K562 (cell line): ENCODE results near the gene CCDC85C. TPM values are rescaled to one million over a fixed set of nuclear protein-coding genes. Genes with fewer than 3 reads are reported as not detected.

ENCODE experiments used
- ATAC-seq: fragments of 200-7000 bp; cut with Tn5 transposase; 3 replicates; pipeline ENCODE4 v1.9.1; 2020; ENCODE audit warnings: moderate library complexity
- BruUV-seq: library from RNA; stranded (reverse); fragments of 400-500 nt; replicated peaks from 2 replicates; lab custom pipeline; 2021; lab: Mats Ljungman, UMichigan
- CTCF ChIA-PET: fragments of 300-600 bp; formaldehyde crosslinking; extraction: SDS; loops from one replicate; lab custom pipeline; 2021; ENCODE audit warnings: low intra/inter-chr PET ratio; lab: Yijun Ruan, JAX
- POLR2A ChIA-PET: fragments of 300-600, 350-650 bp; sonication (Branson Sonifier 250); formaldehyde crosslinking; extraction: SDS; loops from one replicate; lab custom pipeline; 2021; ENCODE audit warnings: antibody characterized with exemption, inconsistent platforms; lab: Yijun Ruan, JAX
- DNase-seq, 4 experiments: peaks; one replicate each; pipeline versions ENCODE4 v3.0.0 to v3.0.0-alpha.2; 2011 to 2018; ENCODE audit warnings: low spot score in 3 of 4, mixed read lengths in 3 of 4; ENCODE audit errors: extremely low read depth in 1 of 4
- FAIRE-seq: peaks from 2 replicates; lab custom pipeline; 2011; peaks lifted over from hg19 to GRCh38; lab: Jason Lieb, UNC
- H2AFZ ChIP-seq: 2 replicates; pipeline ENCODE4 v1.6.0; 2011; ENCODE audit warnings: low read depth, low read length, control low read depth, inconsistent platforms
- H3K27ac ChIP-seq: fragments of 200-600 bp; 3 replicates; pipeline ENCODE4 v1.8.0; 2011; ENCODE audit warnings: low read depth, mild to moderate bottlenecking, control low read depth, inconsistent platforms, low read length, moderate library complexity, mixed read lengths; ENCODE audit errors: extremely low read depth
- H3K27me3 ChIP-seq, 2 experiments: fragments of 300-600 bp in 1 of 2; 2 replicates in 1 of 2; 3 replicates in 1 of 2; pipeline versions ENCODE4 v1.6.0 to v1.8.0; 2011; ENCODE audit warnings: inconsistent platforms in 2 of 2, low read length in 2 of 2, mild to moderate bottlenecking in 1 of 2, mixed read lengths in 1 of 2, moderate library complexity in 1 of 2; ENCODE audit not compliant: control insufficient read depth in 2 of 2, insufficient read depth in 2 of 2
- H3K36me3 ChIP-seq: fragments of 300-600 bp; 3 replicates; pipeline ENCODE4 v1.8.0; 2011; ENCODE audit warnings: mild to moderate bottlenecking, low read length, inconsistent platforms; ENCODE audit not compliant: control insufficient read depth, insufficient read depth
- H3K4me1 ChIP-seq, 2 experiments: fragments of 200-600 bp in 1 of 2; replicated peaks in 1 of 2; 2 replicates in 1 of 2; 3 replicates in 1 of 2; pipeline versions ENCODE4 v1.5.1 to v1.8.0; 2011; ENCODE audit warnings: inconsistent platforms in 2 of 2, low read length in 2 of 2, mild to moderate bottlenecking in 1 of 2, mixed read lengths in 1 of 2, moderate library complexity in 1 of 2; ENCODE audit not compliant: control insufficient read depth in 2 of 2, insufficient read depth in 2 of 2
- H3K4me2 ChIP-seq: 2 replicates; pipeline ENCODE4 v1.6.1; 2011; ENCODE audit warnings: low read length, control low read depth, inconsistent platforms, mixed read lengths; ENCODE audit not compliant: insufficient read depth
- H3K4me3 ChIP-seq: fragments of 200-600 bp; sonication (generic), shearing (Covaris generic); 2 replicates; pipeline ENCODE4 v1.5.1; 2016; ENCODE audit warnings: control low read depth, inconsistent platforms
- H3K79me2 ChIP-seq: fragments of 200-600 bp; 3 replicates; pipeline ENCODE4 v1.8.0; 2011; ENCODE audit warnings: low read length, inconsistent platforms; ENCODE audit not compliant: control insufficient read depth, insufficient read depth
- H3K9ac ChIP-seq, 2 experiments: 2 replicates each; pipeline versions ENCODE4 v1.6.0 to v1.6.1; 2011; ENCODE audit warnings: low read depth in 2 of 2, low read length in 2 of 2, control low read depth in 1 of 2, inconsistent platforms in 1 of 2, mild to moderate bottlenecking in 1 of 2, mixed read lengths in 1 of 2; ENCODE audit not compliant: insufficient read depth in 1 of 2
- H3K9me1 ChIP-seq: one replicate; pipeline ENCODE4 v1.6.0; 2011; ENCODE audit warnings: inconsistent platforms, mild to moderate bottlenecking, low read length, moderate library complexity; ENCODE audit not compliant: control insufficient read depth, insufficient read depth
- H3K9me3 ChIP-seq: replicated peaks from 2 replicates; pipeline ENCODE4 v1.5.1; 2011; ENCODE audit warnings: low read depth, low read length, inconsistent platforms; ENCODE audit not compliant: control insufficient read depth, insufficient read depth
- H4K20me1 ChIP-seq: replicated peaks from 2 replicates; pipeline ENCODE4 v1.6.1; 2011; ENCODE audit warnings: low read length, inconsistent platforms, mixed read lengths; ENCODE audit not compliant: control insufficient read depth, insufficient read depth
- CBX8 ChIP-seq: fragments of 200-600 bp; sonication (generic); IDR thresholded peaks from 2 replicates; pipeline ENCODE4 v1.6.1; 2012; ENCODE audit warnings: borderline replicate concordance, mixed run types, low read depth, mild to moderate bottlenecking, moderate library complexity, mixed read lengths, low read length, control low read depth, inconsistent platforms; ENCODE audit not compliant: poor library complexity, severe bottlenecking; ENCODE audit errors: extremely low read depth
- CXXC5 ChIP-seq: fragments of 250-450 bp; sonication (Bioruptor Pico); IDR thresholded peaks from 2 replicates; pipeline ENCODE4 v1.8.0; 2022; ENCODE audit warnings: inconsistent platforms, mild to moderate bottlenecking, moderate library complexity
- ELK1 ChIP-seq: sonication (generic); formaldehyde crosslinking; IDR thresholded peaks from 2 replicates; pipeline ENCODE4 v1.8.1; 2022; ENCODE audit warnings: missing genetic modification reagents
- FIP1L1 ChIP-seq: fragments of 200-400 bp; formaldehyde crosslinking; IDR thresholded peaks from 2 replicates; pipeline ENCODE4 v1.6.1; 2018; ENCODE audit warnings: mild to moderate bottlenecking, low read depth, low read length; ENCODE audit not compliant: poor library complexity, severe bottlenecking
- KDM4B ChIP-seq, 2 experiments: fragments of 450-650 bp in 1 of 2; sonication (generic) in 1 of 2; IDR thresholded peaks; 2 replicates each; pipeline ENCODE4 v1.6.1; 2016 to 2017; ENCODE audit warnings: borderline replicate concordance in 2 of 2, antibody characterized with exemption in 1 of 2, low read depth in 1 of 2, mild to moderate bottlenecking in 1 of 2
- MCM5 ChIP-seq: fragments of 450-650 bp; IDR thresholded peaks from 2 replicates; pipeline ENCODE4 v1.6.1; 2016; ENCODE audit warnings: low read depth
- PYGO2 ChIP-seq: fragments of 450-650 bp; IDR thresholded peaks from 2 replicates; pipeline ENCODE4 v1.6.1; 2016; ENCODE audit warnings: mild to moderate bottlenecking, missing genetic modification characterization, moderate library complexity, missing compliant biosample characterization
- TSHZ1 ChIP-seq: fragments of 250-450 bp; sonication (Bioruptor Pico); IDR thresholded peaks from 2 replicates; pipeline ENCODE4 v1.4.0; 2020; ENCODE audit warnings: mild to moderate bottlenecking, moderate library complexity
- XRCC3 ChIP-seq: fragments of 450-650 bp; IDR thresholded peaks from 2 replicates; pipeline ENCODE4 v1.6.1; 2017; ENCODE audit warnings: mild to moderate bottlenecking, moderate library complexity
- ZNF280A ChIP-seq: fragments of 450-650 bp; IDR thresholded peaks from 2 replicates; pipeline ENCODE4 v1.6.1; 2018; ENCODE audit warnings: mild to moderate bottlenecking, low read depth; ENCODE audit not compliant: partially characterized antibody
- ZNF785 ChIP-seq: fragments of 250-450 bp; sonication (Bioruptor Pico); IDR thresholded peaks from 2 replicates; pipeline ENCODE4 v1.4.0; 2020; ENCODE audit warnings: mild to moderate bottlenecking
- WGBS: fragments of 100-300 bp; shearing (Covaris generic); methylation state at CpG from one replicate; pipeline ENCODE4 v1.1.6; 2016; ENCODE audit warnings: low coverage, mixed read lengths; ENCODE audit not compliant: insufficient coverage; ENCODE audit errors: missing lambda C conversion rate; 5-methylcytosine and 5-hydroxymethylcytosine counted together
- in situ Hi-C: fragments of 300-500 bp; cut with MboI; formaldehyde crosslinking; loops from 4 replicates; pipeline ENCODE4 v1.15.0; 2018; ENCODE audit warnings: inconsistent platforms, mixed read lengths
- intact Hi-C: fragments of 100-400 bp; cut with micrococcal nuclease; formaldehyde crosslinking; loops from 2 replicates; pipeline ENCODE4 v1.14.2; 2022
- polyA plus RNA-seq, 8 experiments: library from polyadenylated mRNA; depleted of rRNA in 4 of 8; stranded (reverse) in 5 of 8; unstranded in 3 of 8; fragments of >200 nt; fragmentation: Nextera tagmentation in 2 of 8; fragmentation: Illumina TruSeq in 1 of 8; extraction: Ambion mirVana in 2 of 8; extraction: Trizol in 1 of 8; gene quantifications; 2 replicates each; pipeline versions ENCODE4 v1.2.1 to v1.2.3, GENCODE V29; 2011 to 2014; ENCODE audit warnings: inconsistent platforms in 1 of 8, missing spikeins in 1 of 8
- total RNA-seq, 7 experiments: library from RNA; depleted of rRNA in 6 of 7; stranded (reverse); fragments of >200 nt in 6 of 7; fragmentation: Illumina TruSeq in 2 of 7; extraction: Trizol in 2 of 7; gene quantifications; 2 replicates each; pipeline versions ENCODE4 v1.2.1 to v1.2.3, GENCODE V29; 2011 to 2021; ENCODE audit warnings: low replicate concordance in 1 of 7

The CCDC85C gene
- total and polyA plus RNA-seq, 9 of the 15 experiments (the other 6 are each of a cell fraction or from before 2014, with no cell fraction given), result 0.18 to 22.0 (median 6.3) TPM

- Histone ChIP-seq H3K27ac (no peak overlapping the region), H3K79me2 (0 out of 3 replicates have a peak, but pooled peaks cover 5% of the 10 kb centered on the region), H3K4me3 (no peak overlapping the region), H3K4me2 (no peak overlapping the region), H3K9me3 (no peaks in the 10 kb centered on the region), H2AFZ (no peak overlapping the region), H4K20me1 (peaks cover 50% of the 10 kb centered on the region), H3K4me1 (peaks cover 8 to 52% of the 10 kb centered on the region in 2 experiments; a peak in 4 of 5 replicates), H3K9ac (no peak overlapping the region), H3K9me1 (peaks cover 2% of the 10 kb centered on the region), H3K27me3 (no peaks in the 10 kb centered on the region), H3K36me3 (no peaks in the 10 kb centered on the region)
- in situ Hi-C loops, result no loop called here
- BruUV-seq, result no TSS peak
- WGBS, result 76% methylated on average over 5 of the region's 6 CpGs
- POLR2A ChIA-PET, result no interaction called here
- intact Hi-C loops, result loop anchor here (1.0 kb wide), 1 partner anchor 66 kb away; no protein-coding TSS in a partner anchor
- ATAC-seq (no peak), DNase-seq (no peak), FAIRE-seq (no peak)
- TF ChIP-seq FIP1L1, result no peak
- TF ChIP-seq MCM5, result no peak
- TF ChIP-seq KDM4B (IDR thresholded peaks at IDR 0.05; ENCODE audit: borderline replicate concordance in 2 of 2, low read depth in 1 of 2), result no peak
- no peak for TF ChIP-seq ZNF280A
- no peak for TF ChIP-seq XRCC3
- no peak for TF ChIP-seq TSHZ1
- no peak for TF ChIP-seq PYGO2 (tag)
- no peak for TF ChIP-seq ZNF785
- TF ChIP-seq CBX8, result no peak
- TF ChIP-seq CXXC5 (CRISPR knock-in tag), result no peak
- no peak for TF ChIP-seq ELK1 (CRISPR knock-in tag)
- CTCF ChIA-PET, result interaction anchor here (1.1 kb wide), 1 partner anchor 65 kb away, joined by 3 read pairs; no protein-coding TSS in a partner anchor
Measured at GRCh38 chr14:99563749-99564129, 40.3 kb downstream of the CCDC85C start.
